MCF 10A (cell line): ENCODE results near the gene LATS2. TPM values are rescaled to one million over a fixed set of nuclear protein-coding genes. Genes with fewer than 3 reads are reported as not detected.

Experiments
- BruUV-seq: library from RNA; stranded (reverse); fragments of 400-500 nt; replicated peaks from 2 replicates; lab custom pipeline; 2021; lab: Mats Ljungman, UMichigan
- CTCF ChIA-PET: fragments of 300-600 bp; sonication (Branson Sonifier 250); formaldehyde crosslinking; extraction: SDS; loops from one replicate; lab custom pipeline; 2021; ENCODE audit warnings: antibody characterized with exemption, inconsistent platforms; lab: Yijun Ruan, JAX
- POLR2A ChIA-PET: fragments of 300-600, 350-650 bp; sonication (Branson Sonifier 250); formaldehyde crosslinking; extraction: SDS; loops from one replicate; lab custom pipeline; 2020; ENCODE audit warnings: antibody characterized with exemption, inconsistent platforms; lab: Yijun Ruan, JAX
- DNase-seq: peaks from one replicate; pipeline ENCODE4 v3.0.0-alpha.2; 2018; ENCODE audit not compliant: unreplicated experiment
- H3K27ac Mint-ChIP-seq: one replicate; pipeline ENCODE4 v1.8.0; 2022; ENCODE audit warnings: mild to moderate bottlenecking, low read depth, mixed read lengths; ENCODE audit not compliant: unreplicated experiment
- H3K27me3 Mint-ChIP-seq: one replicate; pipeline ENCODE4 v1.8.0; 2022; ENCODE audit warnings: mixed read lengths; ENCODE audit not compliant: insufficient read depth, unreplicated experiment
- H3K36me3 Mint-ChIP-seq: one replicate; pipeline ENCODE4 v1.8.0; 2022; ENCODE audit warnings: mild to moderate bottlenecking, moderate library complexity, mixed read lengths; ENCODE audit not compliant: insufficient read depth, unreplicated experiment
- H3K4me1 Mint-ChIP-seq: one replicate; pipeline ENCODE4 v1.8.0; 2022; ENCODE audit warnings: mixed read lengths; ENCODE audit not compliant: insufficient read depth, unreplicated experiment
- H3K4me3 Mint-ChIP-seq: one replicate; pipeline ENCODE4 v1.8.0; 2022; ENCODE audit warnings: mild to moderate bottlenecking, moderate library complexity, mixed read lengths; ENCODE audit not compliant: unreplicated experiment
- H3K9me3 Mint-ChIP-seq: one replicate; pipeline ENCODE4 v1.8.0; 2022; ENCODE audit warnings: mixed read lengths; ENCODE audit not compliant: unreplicated experiment
- CTCF ChIP-seq: fragments of 200-600 bp; IDR thresholded peaks from one replicate; pipeline ENCODE4 v1.8.0; 2022; ENCODE audit warnings: antibody characterized with exemption, mild to moderate bottlenecking; ENCODE audit not compliant: unreplicated experiment
- intact Hi-C: fragments of 100-400 bp; cut with micrococcal nuclease; formaldehyde crosslinking; loops from 2 replicates; pipeline ENCODE4 v1.14.1; 2022
- total RNA-seq: library from RNA; stranded (reverse); gene quantifications from 2 replicates; pipeline ENCODE4 v1.2.3, GENCODE V29; 2022

LATS2 gene
- total RNA-seq, 1 experiment from 2014 or later = 32.3 TPM

GRCh38 chr13:21086929-21087328 is 25.5 kb upstream of the LATS2 start:
- DNase-seq = no peak
- H3K36me3 Mint-ChIP-seq = no peaks in the 10 kb centered on the region
- intact Hi-C loops = no loop called here
- BruUV-seq = no TSS peak
- CTCF ChIA-PET = no interaction called here
- H3K9me3 Mint-ChIP-seq = no peaks in the 10 kb centered on the region
- no peak overlapping the region for H3K4me3 Mint-ChIP-seq
- no peak overlapping the region for H3K27ac Mint-ChIP-seq
- TF ChIP-seq CTCF = no peak
- H3K27me3 Mint-ChIP-seq = peaks cover 14% of the 10 kb centered on the region
- no peaks in the 10 kb centered on the region for H3K4me1 Mint-ChIP-seq
- POLR2A ChIA-PET = no interaction called here

- intact Hi-C loops = no loop called here
- DNase-seq = no peak
- H3K4me3 Mint-ChIP-seq = no peak overlapping the region
- TF ChIP-seq CTCF = no peak
- no peak overlapping the region for H3K27ac Mint-ChIP-seq
- H3K9me3 Mint-ChIP-seq = no peaks in the 10 kb centered on the region
- CTCF ChIA-PET = interaction anchor here (0.6 to 0.7 kb wide), 3 partner anchors 8 to 102 kb away, joined by 3 to 4 read pairs (median 4); no protein-coding TSS in a partner anchor
- POLR2A ChIA-PET = interaction anchor here (1.4 kb wide), 1 partner anchor 12 kb away, joined by 3 read pairs; no protein-coding TSS in a partner anchor
- peaks cover 12% of the 10 kb centered on the region for H3K27me3 Mint-ChIP-seq
- BruUV-seq = no TSS peak
- H3K36me3 Mint-ChIP-seq = no peaks in the 10 kb centered on the region
- H3K4me1 Mint-ChIP-seq = peaks cover 12% of the 10 kb centered on the region
Observed at GRCh38 chr13:21081926-21082325, 20.5 kb upstream of the LATS2 start.

GRCh38 chr13:21080593-21080891 is 19.2 kb upstream of the LATS2 start:
- H3K27ac Mint-ChIP-seq = peak overlapping the region; percentile 42
- ChIA-PET POLR2A (interaction anchor here (0.7 to 1.4 kb wide), 2 partner anchors 8 to 11 kb away, joined by 3 read pairs; no protein-coding TSS in a partner anchor), CTCF (no interaction called here)
- no peaks in the 10 kb centered on the region for H3K9me3 Mint-ChIP-seq
- H3K36me3 Mint-ChIP-seq = no peaks in the 10 kb centered on the region
- H3K4me1 Mint-ChIP-seq = peaks cover 12% of the 10 kb centered on the region
- no peak overlapping the region for H3K4me3 Mint-ChIP-seq
- TF ChIP-seq CTCF = no peak
- DNase-seq = no peak
- H3K27me3 Mint-ChIP-seq = no peaks in the 10 kb centered on the region
- no TSS peak for BruUV-seq
- intact Hi-C loops = no loop called here

- Mint-ChIP-seq H3K9me3 (no peaks in the 10 kb centered on the region), H3K27me3 (no peaks in the 10 kb centered on the region), H3K4me3 (no peak overlapping the region), H3K27ac (peak overlapping the region; percentile 42), H3K4me1 (peaks cover 12% of the 10 kb centered on the region), H3K36me3 (no peaks in the 10 kb centered on the region)
- intact Hi-C loops = no loop called here
- no TSS peak for BruUV-seq
- no peak for TF ChIP-seq CTCF
- DNase-seq = peak; percentile 57
- POLR2A ChIA-PET = interaction anchor here (0.7 kb wide), 1 partner anchor 9 kb away, joined by 3 read pairs; no protein-coding TSS in a partner anchor
- CTCF ChIA-PET = interaction anchor here (1.2 kb wide), 1 partner anchor 33 kb away, joined by 5 read pairs; no protein-coding TSS in a partner anchor
Observed at GRCh38 chr13:21079761-21080592, 18.6 kb upstream of the LATS2 start.
